Measurements from ENCODE around the gene SERINC5.
"Not testable (repeated sequence)": the region's sequence is repeated elsewhere in the genome, so short reads cannot be mapped to it uniquely, and the experiment has no call there.

The SERINC5 gene

GRCh38 chr5:80193401-80193800 is 62.4 kb downstream of the SERINC5 start:
- no peak for DNase-seq

GRCh38 chr5:80192507-80193241 is 63.2 kb downstream of the SERINC5 start:
- DNase-seq, result no peak

- DNase-seq, result no peak
These were observed 63.9 kb downstream of the SERINC5 start for GRCh38 chr5:80191991-80192398.

- DNase-seq, result no peak
These were observed 64.5 kb downstream of the SERINC5 start for GRCh38 chr5:80191397-80191796.

- no peak for DNase-seq
These were observed 64.9 kb downstream of the SERINC5 start for GRCh38 chr5:80190960-80191359.

- DNase-seq, result no peak
These were observed 66.1 kb downstream of the SERINC5 start for GRCh38 chr5:80189701-80190100.

- no peak for DNase-seq
These were observed 66.6 kb downstream of the SERINC5 start for GRCh38 chr5:80189201-80189600.

GRCh38 chr5:80187421-80188090 is 68.3 kb downstream of the SERINC5 start:
- no peak for DNase-seq

- DNase-seq, result not testable (repeated sequence)
These were observed 70.3 kb downstream of the SERINC5 start for GRCh38 chr5:80185535-80185934.

- no peak for DNase-seq
These were observed 70.8 kb downstream of the SERINC5 start for GRCh38 chr5:80185095-80185494.

- no peak for DNase-seq
These were observed 71.4 kb downstream of the SERINC5 start for GRCh38 chr5:80184235-80185023.

- DNase-seq, result not testable (repeated sequence)
These were observed 72.1 kb downstream of the SERINC5 start for GRCh38 chr5:80183728-80184234.

- no peak for DNase-seq
These were observed 72.9 kb downstream of the SERINC5 start for GRCh38 chr5:80182809-80183580.

- DNase-seq, result no peak
These were observed 74.1 kb downstream of the SERINC5 start for GRCh38 chr5:80181618-80182211.

- DNase-seq, result no peak
These were observed 78.6 kb downstream of the SERINC5 start for GRCh38 chr5:80177236-80177635.

- no peak for DNase-seq
These were observed 80.5 kb downstream of the SERINC5 start for GRCh38 chr5:80175337-80175736.

GRCh38 chr5:80174790-80175189 is 81.1 kb downstream of the SERINC5 start:
- DNase-seq, result no peak

- no peak for DNase-seq
These were observed 83.7 kb downstream of the SERINC5 start for GRCh38 chr5:80172067-80172695.

GRCh38 chr5:80170117-80170535 is 85.7 kb downstream of the SERINC5 start:
- no peak for DNase-seq

GRCh38 chr5:80168388-80169028 is 87.3 kb downstream of the SERINC5 start:
- DNase-seq, result no peak

GRCh38 chr5:80165452-80165851 is 90.4 kb downstream of the SERINC5 start:
- no peak for DNase-seq

All from NCI-H524 treated with DMSO at 0.1 percent for 48 hours (cell line).